ENCODE results near the gene KCNA10.

GRCh38 chr1:110554871-110555801 is 36.2 kb upstream of the KCNA10 start:
- TF ChIP-seq CTCF (IDR thresholded peaks at IDR 0.05; ENCODE audit: insufficient read depth, low read depth, low read length) (no peak), EZH2 (IDR thresholded peaks at IDR 0.05; ENCODE audit: insufficient read depth, low read length) (peak; percentile 59)

Measured in astrocyte (in vitro differentiated cells and primary cell).